Measurements from ENCODE around the gene RTL10. TPM values are rescaled to one million over a fixed set of nuclear protein-coding genes. Genes with fewer than 3 reads are reported as not detected.

The RTL10 gene
- total RNA-seq, 1 experiment from 2014 or later: 21.5 TPM

- TF ChIP-seq IRF1 (CRISPR knock-in tag; IDR thresholded peaks at IDR 0.05): peak; percentile 69
- no peak for TF ChIP-seq KAT7 (CRISPR knock-in tag; IDR thresholded peaks at IDR 0.05; ENCODE audit: borderline replicate concordance)
- TF ChIP-seq E2F4 (CRISPR knock-in tag; IDR thresholded peaks at IDR 0.05; ENCODE audit: borderline replicate concordance, low read depth): 0 out of 2 replicates have a peak, but pooled peaks have one; percentile 23
- TF ChIP-seq SOX15 (CRISPR knock-in tag; IDR thresholded peaks at IDR 0.05): no peak
- no peak for TF ChIP-seq MLX (CRISPR knock-in tag; IDR thresholded peaks at IDR 0.05)
- peak; percentile 38; the same call in 1 of the 2 replicates for TF ChIP-seq CREM (CRISPR knock-in tag; IDR thresholded peaks at IDR 0.05)
- TF ChIP-seq ELF4 (CRISPR knock-in tag; IDR thresholded peaks at IDR 0.05; ENCODE audit: low read depth): no peak
- TF ChIP-seq ETV6 (CRISPR knock-in tag; IDR thresholded peaks at IDR 0.05): peak; percentile 94
- TF ChIP-seq ZMAT4 (CRISPR knock-in tag; IDR thresholded peaks at IDR 0.05): no peak
- no peak for TF ChIP-seq MXD4 (CRISPR knock-in tag; IDR thresholded peaks at IDR 0.05; ENCODE audit: borderline replicate concordance)
- no peak for TF ChIP-seq PRRX2 (CRISPR knock-in tag; IDR thresholded peaks at IDR 0.05)
- TF ChIP-seq NR2C2 (CRISPR knock-in tag; IDR thresholded peaks at IDR 0.05): no peak
- peak; percentile 85 for TF ChIP-seq TEAD1 (CRISPR knock-in tag; IDR thresholded peaks at IDR 0.05)
- no peak for TF ChIP-seq CTCF (IDR thresholded peaks at IDR 0.05)
- no peak for TF ChIP-seq ZNF512 (CRISPR knock-in tag; IDR thresholded peaks at IDR 0.05; ENCODE audit: borderline replicate concordance)
- TF ChIP-seq ZNF138 (CRISPR knock-in tag; conservative IDR thresholded peaks at IDR 0.05): no peak
- TF ChIP-seq ZNF219 (CRISPR knock-in tag; IDR thresholded peaks at IDR 0.05; ENCODE audit: borderline replicate concordance): 0 out of 2 replicates have a peak, but pooled peaks have one; percentile 33
- TF ChIP-seq NR3C1 (CRISPR knock-in tag; conservative IDR thresholded peaks at IDR 0.05; ENCODE audit: low read depth): no peak
- 0 out of 2 replicates have a peak, but pooled peaks have one; percentile 15 for TF ChIP-seq JUN (CRISPR knock-in tag; IDR thresholded peaks at IDR 0.05)
- TF ChIP-seq IRF2 (CRISPR knock-in tag; IDR thresholded peaks at IDR 0.05; ENCODE audit: borderline replicate concordance, low read depth): 0 out of 2 replicates have a peak, but pooled peaks have one; percentile 65
- TF ChIP-seq TCF7 (CRISPR knock-in tag; IDR thresholded peaks at IDR 0.05; ENCODE audit: low read depth): peak; percentile 24; the same call in 1 of the 2 replicates
- peak; percentile 96 for TF ChIP-seq SP1 (CRISPR knock-in tag; conservative IDR thresholded peaks at IDR 0.05)
- peak; percentile 64 for TF ChIP-seq ARID4B (CRISPR knock-in tag; IDR thresholded peaks at IDR 0.05; ENCODE audit: borderline replicate concordance)
- 0 out of 2 replicates have a peak, but pooled peaks have one; percentile 48 for TF ChIP-seq ATF2 (CRISPR knock-in tag; IDR thresholded peaks at IDR 0.05; ENCODE audit: borderline replicate concordance, low read depth)
- TF ChIP-seq TP53 (CRISPR knock-in tag; IDR thresholded peaks at IDR 0.05): no peak
- TF ChIP-seq RELA (CRISPR knock-in tag; IDR thresholded peaks at IDR 0.05; ENCODE audit: borderline replicate concordance): peak; percentile 87; the same call in 1 of the 2 replicates
- TF ChIP-seq CREB1 (CRISPR knock-in tag; IDR thresholded peaks at IDR 0.05): peak; percentile 69; the same call in 1 of the 2 replicates
Measured at GRCh38 chr22:19854778-19855503, at the start of gene RTL10, which contains the start of gene GNB1L (continued).
